Measurements from ENCODE around the gene PIANP.

PIANP gene

DNA sequence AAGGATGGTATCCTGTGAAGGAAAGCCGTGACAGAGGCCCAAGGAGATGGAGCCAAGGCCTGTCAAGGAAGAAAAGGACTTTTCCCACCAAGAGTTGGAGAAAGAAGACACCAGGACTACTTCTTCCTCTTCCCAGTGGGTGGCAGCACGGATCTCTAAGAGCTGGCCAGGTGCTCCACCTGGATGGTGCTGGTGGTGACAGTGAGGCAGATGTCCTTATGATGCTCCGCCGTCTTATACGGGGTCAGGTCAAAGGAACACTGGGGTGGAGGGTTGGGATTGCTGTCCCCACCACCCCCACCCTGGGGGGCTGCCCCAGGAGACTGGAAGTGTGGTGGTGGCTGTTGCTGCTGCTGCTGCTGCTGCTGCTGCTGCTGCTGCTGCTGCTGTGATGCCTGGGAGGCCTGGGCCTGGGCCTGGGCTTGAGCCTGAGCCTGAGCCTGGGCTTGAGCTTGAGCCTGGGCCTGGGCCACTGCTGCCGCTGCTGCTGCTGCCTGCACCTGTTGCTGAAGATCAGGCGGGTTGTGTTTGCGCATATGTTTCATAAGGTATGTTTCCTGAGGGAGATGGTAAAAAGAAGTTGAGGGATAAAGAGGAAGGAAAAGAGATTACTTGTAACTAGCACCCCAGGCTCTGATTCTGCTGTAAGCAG is 32.9 kb downstream of the PIANP start:
- DNase-seq (ENCODE audit: low spot score): no peak

DNA sequence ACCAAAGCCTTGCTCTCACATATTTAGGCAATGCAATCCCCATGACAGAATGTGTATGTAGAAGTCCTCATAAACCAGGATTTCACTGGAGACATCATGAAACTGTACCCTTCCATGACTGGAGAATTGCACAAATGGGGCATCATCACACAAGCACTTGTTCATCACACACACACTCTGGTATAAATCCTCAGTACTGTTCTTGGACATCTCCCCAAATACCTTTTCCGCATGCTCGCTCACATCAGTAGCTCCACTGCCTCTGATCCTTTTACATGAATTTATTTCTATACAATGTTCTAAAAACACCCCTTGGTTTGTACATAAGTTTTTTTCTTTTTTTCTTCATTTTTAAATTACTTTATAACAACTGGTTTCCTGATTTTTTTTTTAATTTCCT is 34.4 kb downstream of the PIANP start:
- DNase-seq (ENCODE audit: low spot score): no peak

DNA sequence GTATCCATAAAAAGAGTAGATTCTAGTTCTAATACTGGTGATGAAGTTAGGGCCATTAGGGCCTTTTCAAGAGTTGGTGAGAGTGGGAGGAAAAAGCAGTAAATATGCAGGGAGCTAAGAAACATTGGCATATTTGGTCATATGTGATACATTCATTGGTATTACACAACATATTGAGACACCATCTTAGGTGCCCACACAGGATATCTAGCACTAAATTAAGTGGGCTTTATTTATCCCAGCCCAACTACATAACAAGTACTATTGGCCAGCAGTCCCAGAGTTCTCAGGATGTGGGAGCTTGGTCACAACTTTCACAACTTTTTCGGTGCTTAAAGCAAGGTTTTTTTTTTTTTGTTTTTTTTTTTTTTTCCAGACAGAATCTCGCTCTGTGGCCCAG is 35.7 kb downstream of the PIANP start:
- DNase-seq (ENCODE audit: low spot score): no peak

DNA sequence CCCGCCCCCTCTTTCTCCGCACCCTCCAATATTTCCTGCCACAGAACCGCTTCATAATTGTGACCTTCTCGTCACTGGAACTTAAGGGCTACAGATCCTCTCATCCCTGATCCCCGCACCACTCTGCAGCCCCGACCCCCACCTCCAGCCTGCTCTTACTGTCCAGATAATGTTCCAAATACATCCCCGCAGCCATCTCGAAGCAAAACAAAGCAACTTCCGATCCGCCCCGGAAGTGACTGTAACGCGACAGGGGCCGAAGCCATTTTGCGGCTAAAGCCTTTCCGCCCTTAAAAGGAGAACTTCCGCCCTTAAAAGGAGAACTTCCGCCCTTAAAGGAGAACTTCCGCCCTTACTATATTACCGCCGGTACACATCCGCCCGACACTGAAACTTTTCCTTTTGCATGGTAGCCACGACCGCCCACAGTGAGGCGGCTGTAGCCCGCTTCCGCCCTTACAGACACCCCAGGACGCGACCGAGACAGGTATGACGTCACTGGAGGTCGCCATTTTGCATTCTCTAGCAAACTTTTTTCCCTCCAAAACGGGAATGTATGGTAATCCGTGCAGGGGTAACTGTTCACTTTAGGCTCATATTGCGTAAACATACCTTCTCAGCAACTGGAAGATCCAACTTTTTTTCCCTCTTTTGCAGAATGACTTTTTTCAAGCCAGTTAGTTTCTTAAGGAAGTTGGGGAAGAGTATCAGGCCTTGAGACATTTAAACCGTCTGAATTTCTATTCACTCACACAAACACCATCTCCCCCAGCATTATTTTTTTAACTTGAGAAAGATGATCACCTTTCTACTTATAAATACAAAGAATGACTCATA is 37.5 kb downstream of the PIANP start, which contains the start of gene ING4:
Gene ING4 (minus strand): TSS at position 214 of the 837 bp plus-strand sequence. CDS start 18 bp downstream, at position 196.
- DNase-seq (ENCODE audit: low spot score): peak; percentile 99

DNA sequence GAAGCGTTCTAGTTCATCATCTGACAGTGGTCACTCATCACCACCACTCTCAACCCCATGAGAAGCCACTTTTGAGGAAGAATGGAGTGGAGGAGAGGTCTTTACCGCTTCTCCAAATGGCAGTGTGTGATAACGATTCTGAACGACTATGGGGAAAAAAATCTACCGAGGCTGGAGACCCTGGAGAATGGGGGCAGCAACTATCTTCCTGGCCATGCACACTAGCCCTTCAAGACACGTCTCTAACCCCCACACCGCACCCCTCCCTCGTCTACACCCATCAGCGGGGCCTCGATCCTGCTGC is 38.1 kb downstream of the PIANP start:
- DNase-seq (ENCODE audit: low spot score): no peak

DNA sequence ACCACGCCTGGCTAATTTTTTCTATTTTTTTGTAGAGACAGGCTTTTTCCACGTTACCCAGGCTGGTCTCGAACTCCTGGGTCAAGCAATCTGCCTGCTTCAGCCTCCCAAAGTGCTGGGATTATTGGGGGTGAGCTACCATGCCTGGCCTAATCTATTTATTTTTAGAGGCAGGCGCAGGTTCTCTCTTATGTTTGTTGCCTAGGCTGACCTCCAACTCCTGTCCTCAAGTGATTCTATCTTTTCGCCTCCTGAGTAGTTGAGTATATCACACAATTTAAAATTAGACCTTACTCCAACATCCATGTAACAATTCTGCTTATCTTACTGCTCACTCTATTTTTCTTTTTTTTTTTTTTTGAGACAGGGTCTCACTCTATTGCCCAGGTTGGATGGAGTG is 46.6 kb downstream of the PIANP start:
- DNase-seq (ENCODE audit: low spot score): no peak

DNA sequence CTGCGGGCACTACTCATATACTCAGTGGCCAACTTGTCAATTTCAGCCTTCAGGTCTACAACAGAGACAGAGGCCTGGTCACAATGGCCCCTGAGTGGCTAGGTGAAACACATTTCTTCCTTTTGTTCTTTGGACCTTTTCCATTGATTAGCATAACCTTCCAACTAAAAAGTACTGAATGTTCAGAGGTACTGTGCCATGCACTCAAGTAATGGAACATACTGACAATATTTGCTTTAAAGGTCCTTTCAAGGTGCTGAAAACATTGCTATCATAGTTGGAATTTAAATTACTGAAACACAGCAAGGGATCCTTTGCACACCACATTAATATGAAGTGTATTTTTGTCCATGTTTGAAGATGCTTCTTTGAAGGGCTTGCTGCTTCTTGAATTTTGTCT is 47.3 kb downstream of the PIANP start:
- no peak for DNase-seq (ENCODE audit: low spot score)

DNA sequence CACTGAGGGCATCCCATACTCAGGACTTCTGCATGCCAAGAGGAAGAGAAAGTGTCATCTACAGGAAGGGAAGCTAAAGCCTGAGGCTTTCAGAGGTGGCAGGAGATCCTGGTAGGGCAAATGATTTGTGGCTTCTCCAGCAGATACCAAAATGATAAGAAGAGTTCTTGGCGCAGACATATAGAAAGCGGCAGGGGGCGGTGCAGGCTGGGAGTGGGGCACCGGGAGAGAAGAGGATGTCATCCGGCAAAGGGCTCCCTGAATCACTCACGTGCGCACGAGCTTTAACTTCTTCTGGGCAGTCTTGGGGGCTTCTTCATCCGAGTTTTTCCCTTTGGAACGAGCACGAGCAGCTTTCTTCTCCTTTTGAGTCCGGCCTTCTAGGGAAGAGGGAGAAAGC is 48.2 kb downstream of the PIANP start:
- DNase-seq (ENCODE audit: low spot score): no peak

DNA sequence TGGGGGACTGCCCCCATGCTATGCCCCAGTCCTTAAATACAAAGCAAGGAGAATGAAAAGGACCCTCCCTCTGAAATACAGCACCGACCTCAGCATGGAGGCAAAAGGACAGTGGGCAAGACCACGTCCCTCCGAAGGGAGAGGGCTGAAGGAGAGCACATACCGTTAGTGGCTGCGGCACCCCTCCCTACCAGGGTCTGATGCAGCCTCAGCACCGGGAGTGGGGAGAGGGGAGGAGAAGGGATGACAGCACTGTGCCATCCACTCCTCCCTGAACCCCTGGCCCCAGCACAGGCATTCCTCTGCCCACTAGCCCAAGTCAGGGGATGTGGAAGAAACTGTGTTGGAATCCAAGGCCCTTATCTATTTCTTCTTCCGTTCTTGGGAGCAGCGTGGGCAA is 49.8 kb downstream of the PIANP start:
- DNase-seq (ENCODE audit: low spot score): no peak

DNA sequence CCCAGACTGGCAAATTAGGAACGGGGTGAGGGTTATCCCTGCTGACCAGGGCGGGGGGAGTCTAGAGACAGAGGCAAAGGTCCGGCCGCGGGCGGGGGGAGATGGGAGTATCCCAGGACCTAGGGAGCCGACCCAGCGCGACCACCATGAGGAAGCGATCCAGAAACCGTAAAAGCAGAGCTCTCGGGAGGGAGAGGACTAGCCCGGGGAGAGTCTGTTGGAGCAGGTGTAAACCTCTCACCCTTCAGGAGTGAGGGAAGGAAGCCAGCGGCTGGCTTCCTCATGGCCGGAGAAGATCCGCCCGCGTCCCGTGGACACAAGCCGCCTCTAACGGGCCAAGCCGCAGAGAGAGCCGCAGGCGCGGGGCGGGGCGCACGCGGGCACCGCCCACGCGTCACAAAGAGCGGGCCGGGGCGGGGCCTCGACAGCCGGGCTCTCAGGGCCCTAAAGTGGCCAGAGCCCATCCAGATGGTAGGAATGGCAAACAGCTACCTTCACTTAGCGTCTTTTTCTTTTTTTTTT is 53.5 kb downstream of the PIANP start, which contains the start of gene ACRBP:
Gene ACRBP (minus strand): TSS at position 350 of the 522 bp plus-strand sequence. CDS start 66 bp downstream, at position 284.
- no peak for DNase-seq (ENCODE audit: low spot score)

DNA sequence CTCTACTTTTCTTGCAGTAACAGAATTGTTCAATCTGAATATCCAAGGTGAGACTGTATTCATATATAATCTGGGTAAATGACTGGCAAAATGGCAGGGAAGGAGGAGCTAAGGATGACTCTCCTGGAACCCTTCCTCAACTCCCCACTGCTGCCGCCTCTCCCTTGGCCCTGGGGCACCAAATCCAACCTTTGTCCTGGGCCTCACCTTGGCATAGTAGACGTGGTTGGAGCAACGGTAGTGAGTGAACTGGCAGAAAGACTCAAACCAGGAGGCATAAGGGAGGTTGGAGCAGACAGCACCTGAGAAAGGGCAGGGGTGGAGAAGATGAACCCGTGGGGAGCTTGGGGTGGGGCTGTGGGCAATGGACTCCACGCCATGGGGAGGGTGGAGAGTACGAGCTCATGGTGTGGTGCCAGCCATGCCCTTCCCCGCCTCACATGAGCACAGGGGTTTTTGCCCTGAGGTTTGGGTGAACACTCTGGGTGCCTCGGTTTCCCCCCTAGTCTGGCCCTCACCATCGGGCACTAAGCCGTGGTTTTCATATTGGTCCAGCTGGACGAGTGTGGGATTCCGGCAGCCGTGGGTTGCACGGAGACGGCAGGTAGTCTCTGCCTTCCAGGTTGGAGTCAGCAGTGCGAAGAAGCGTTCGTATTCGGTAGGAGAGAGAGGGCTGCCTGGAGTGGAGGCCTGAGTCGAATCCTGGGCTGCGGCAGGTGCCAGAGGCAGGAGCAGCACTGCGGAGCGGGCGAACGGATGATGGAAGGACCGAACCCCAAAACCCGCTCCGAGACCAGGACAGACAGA is 54.1 kb downstream of the PIANP start:
- no peak for DNase-seq (ENCODE audit: low spot score)

DNA sequence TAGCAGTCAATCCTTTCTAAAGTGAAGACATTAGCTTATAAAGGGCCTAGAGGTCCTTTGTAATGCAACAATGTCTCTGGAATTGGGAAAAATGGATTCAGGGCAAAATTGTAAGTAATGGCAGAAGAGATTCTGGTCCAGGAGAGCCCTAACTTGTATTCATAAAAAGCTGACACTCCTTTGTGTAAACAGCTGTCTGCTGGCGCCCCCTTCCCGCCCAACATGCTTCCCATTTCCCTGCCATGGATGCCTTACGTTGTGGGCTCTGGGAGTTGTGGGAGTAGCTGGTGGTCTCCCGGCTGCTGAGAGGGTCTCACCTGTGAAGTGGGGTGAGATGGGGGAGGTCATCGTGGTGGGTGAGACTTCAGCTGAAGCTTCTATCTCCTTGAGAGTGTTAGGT is 55.7 kb downstream of the PIANP start:
- no peak for DNase-seq (ENCODE audit: low spot score)

DNA sequence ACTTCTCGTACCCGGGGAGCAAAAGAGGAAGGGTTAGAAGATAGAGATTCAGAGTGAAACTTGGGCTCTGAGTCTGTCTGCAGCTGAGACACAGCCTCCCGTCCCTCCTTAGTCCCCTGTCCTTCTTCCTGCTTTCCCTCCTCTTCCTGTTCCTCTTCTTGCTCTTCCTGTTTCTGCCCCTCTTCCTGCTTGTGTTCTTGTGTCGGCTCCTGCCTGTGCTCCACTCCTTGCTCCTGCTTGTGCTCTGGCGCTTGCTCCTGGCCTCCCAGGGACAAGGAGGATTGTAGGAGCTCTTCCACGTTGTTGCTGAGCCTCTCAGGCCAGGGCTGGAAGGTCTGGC is 56.4 kb downstream of the PIANP start:
- no peak for DNase-seq (ENCODE audit: low spot score)
